ENCODE results near the gene MIDN. TPM values are rescaled to one million over a fixed set of nuclear protein-coding genes. Genes with fewer than 3 reads are reported as not detected.

Gene MIDN
- total and polyA plus RNA-seq, 3 donors from 2014 or later, result 30.3 to 42.4 (median 38.2) TPM

GRCh38 chr19:1258163-1258492 lies 9.7 kb downstream of the MIDN start:
- no peaks in the 10 kb centered on the region for H3K9me3 ChIP-seq
- no peak for DNase-seq
- intact Hi-C loops (cut with DNase I; ENCODE audit: low total_unique reads), result no loop called here
- TF ChIP-seq POLR2A (IDR thresholded peaks at IDR 0.05) (no peak), CTCF (IDR thresholded peaks at IDR 0.05) (no peak)
- peaks cover 73% of the 10 kb centered on the region for H3K4me1 ChIP-seq
- WGBS, 2 donors, result 71 to 76% methylated on average over 8 of the region's 8 CpGs
- H3K36me3 ChIP-seq (ENCODE audit: low read depth, missing control alignments), result no peaks in the 10 kb centered on the region
- H3K27me3 ChIP-seq, result no peaks in the 10 kb centered on the region
- no peak overlapping the region for H3K4me3 ChIP-seq
- peak overlapping the region; percentile 88 to 91 for H3K27ac ChIP-seq

GRCh38 chr19:1258707-1259205 lies 10.4 kb downstream of the MIDN start:
- Histone ChIP-seq H3K9me3 (no peaks in the 10 kb centered on the region), H3K27me3 (no peaks in the 10 kb centered on the region), H3K27ac (peak overlapping the region; percentile 88 to 91), H3K36me3 (ENCODE audit: low read depth, missing control alignments) (no peaks in the 10 kb centered on the region), H3K4me1 (peaks cover 68% of the 10 kb centered on the region), H3K4me3 (no peak overlapping the region)
- no peak for DNase-seq
- TF ChIP-seq CTCF (IDR thresholded peaks at IDR 0.05) (no peak), POLR2A (IDR thresholded peaks at IDR 0.05) (no peak)
- 33 to 34% methylated on average over 15 of the region's 15 CpGs for WGBS, 2 donors
- intact Hi-C loops (cut with DNase I; ENCODE audit: low total_unique reads), result no loop called here

DNA sequence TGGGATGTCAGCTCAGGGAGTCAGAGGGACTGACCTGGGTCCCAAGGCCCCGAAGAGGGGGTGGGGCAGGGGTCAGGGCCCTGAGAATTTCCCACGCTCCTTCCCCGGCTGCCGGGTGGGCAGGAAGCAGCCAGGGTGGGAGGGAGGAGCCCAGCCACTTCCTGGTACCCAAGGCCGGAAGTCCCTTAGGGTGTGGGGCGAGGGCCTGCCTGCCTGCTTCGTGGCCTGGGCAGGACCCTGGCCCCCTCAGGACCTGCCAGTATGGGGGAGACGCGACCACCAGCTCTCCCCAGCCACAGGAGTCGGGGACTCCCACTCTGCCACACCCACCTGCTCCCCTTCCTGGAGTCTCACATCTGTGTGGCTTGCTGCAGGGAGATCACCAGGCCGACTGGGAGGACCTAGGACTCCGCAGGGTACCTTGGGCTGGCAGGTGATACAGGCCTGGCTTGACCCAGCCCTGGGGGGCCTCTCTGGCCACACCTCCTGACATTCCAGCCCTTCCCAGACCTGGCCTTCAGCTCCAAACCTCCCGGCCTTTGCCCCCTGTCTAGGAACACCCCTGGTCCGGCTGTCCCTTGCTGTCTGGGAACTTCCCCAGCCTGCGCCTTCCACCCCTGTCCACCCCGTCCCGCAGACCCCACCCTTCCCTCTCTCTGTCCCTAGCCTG lies 11.0 kb downstream of the MIDN start:
- intact Hi-C loops (cut with DNase I; ENCODE audit: low total_unique reads), result no loop called here
- H3K9me3 ChIP-seq, result no peaks in the 10 kb centered on the region
- H3K4me1 ChIP-seq, result peaks cover 62% of the 10 kb centered on the region
- H3K27me3 ChIP-seq, result no peaks in the 10 kb centered on the region
- H3K4me3 ChIP-seq, result no peak overlapping the region
- H3K36me3 ChIP-seq (ENCODE audit: low read depth, missing control alignments), result no peaks in the 10 kb centered on the region
- no peak for DNase-seq
- no peak for TF ChIP-seq CTCF (IDR thresholded peaks at IDR 0.05)
- no peak for TF ChIP-seq POLR2A (IDR thresholded peaks at IDR 0.05)
- peak overlapping the region; percentile 88 to 91 for H3K27ac ChIP-seq
- WGBS, 2 donors, result 29 to 45% methylated on average over 6 to 17 of the region's 17 CpGs

DNA sequence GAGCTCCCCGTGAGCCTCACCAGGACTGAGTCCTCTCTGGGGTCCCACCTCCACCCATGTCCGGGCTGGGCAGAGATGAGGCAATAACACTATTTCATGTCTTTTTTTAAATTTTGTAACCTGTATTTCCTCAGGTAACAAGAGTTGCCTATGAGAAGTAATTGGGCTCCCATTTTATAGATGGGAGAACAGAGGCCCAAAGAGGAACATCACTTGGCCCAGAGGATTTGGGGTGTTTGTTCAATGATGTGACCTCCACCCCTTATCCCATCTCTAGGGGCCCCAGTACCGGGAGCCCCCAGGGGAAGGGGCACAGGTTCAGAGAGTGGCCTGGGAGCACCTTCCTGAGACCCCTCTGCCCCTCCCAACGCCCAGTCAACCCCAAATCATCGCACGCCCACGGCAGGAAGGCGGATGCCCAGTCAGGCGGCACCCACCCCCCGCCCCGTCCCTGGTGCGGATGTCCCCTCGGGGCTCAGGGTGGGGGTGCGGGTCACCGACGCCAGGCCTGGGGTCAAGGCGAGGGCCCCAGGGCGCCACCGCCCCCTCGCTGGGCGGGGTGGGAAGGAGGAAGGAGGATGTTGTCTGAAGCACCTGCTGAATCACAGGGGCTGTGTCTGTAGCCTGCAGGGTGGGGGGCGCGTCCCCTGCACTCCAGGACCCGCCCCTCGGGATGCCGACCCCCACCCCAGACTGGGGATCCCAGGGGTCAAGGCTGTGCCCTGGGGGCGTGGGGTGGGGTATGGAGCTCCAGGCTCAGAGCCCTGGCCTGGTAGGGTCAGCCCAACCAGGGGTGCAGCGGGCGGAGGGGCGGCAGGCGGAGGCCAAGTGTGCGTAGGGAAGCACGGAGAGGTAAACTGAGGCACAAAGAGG lies 11.7 kb downstream of the MIDN start:
- TF ChIP-seq POLR2A (IDR thresholded peaks at IDR 0.05) (no peak), CTCF (IDR thresholded peaks at IDR 0.05) (no peak)
- no peak for DNase-seq
- Histone ChIP-seq H3K4me1 (peaks cover 64% of the 10 kb centered on the region), H3K27ac (peak overlapping the region; percentile 88 to 91), H3K4me3 (peak overlapping the region; percentile 60 to 79), H3K27me3 (no peaks in the 10 kb centered on the region), H3K9me3 (no peaks in the 10 kb centered on the region), H3K36me3 (ENCODE audit: low read depth, missing control alignments) (no peaks in the 10 kb centered on the region)
- intact Hi-C loops (cut with DNase I; ENCODE audit: low total_unique reads), result no loop called here
- WGBS, 2 donors, result 28 to 35% methylated on average over 9 to 33 of the region's 33 CpGs
